K562 (cell line): Measurements from ENCODE around the gene TLX2. TPM values are rescaled to one million over a fixed set of nuclear protein-coding genes. Genes with fewer than 3 reads are reported as not detected.
A peak's percentile ranks its signal among the peaks of the same experiment; 100 is the strongest.

ENCODE experiments used
- ATF6 ChIP-seq: sonication (generic); formaldehyde crosslinking; IDR thresholded peaks from 2 replicates; pipeline ENCODE4 v1.4.0; 2020; ENCODE audit warnings: mild to moderate bottlenecking, missing genetic modification reagents
- CBFA2T2 ChIP-seq: fragments of 450-650 bp; conservative IDR thresholded peaks from 2 replicates; pipeline ENCODE4 v1.6.1; 2017; ENCODE audit warnings: mild to moderate bottlenecking
- CBX1 ChIP-seq: sonication (generic); IDR thresholded peaks from 2 replicates; pipeline ENCODE4 v1.6.1; 2016; ENCODE audit warnings: antibody characterized with exemption, low read depth, mild to moderate bottlenecking
- CREB3 ChIP-seq: fragments of 450-650 bp; conservative IDR thresholded peaks from 2 replicates; pipeline ENCODE4 v1.6.1; 2016; ENCODE audit warnings: missing genetic modification characterization, low read depth, mild to moderate bottlenecking, missing compliant biosample characterization, moderate library complexity
- E2F8 ChIP-seq: fragments of 450-650 bp; IDR thresholded peaks from 2 replicates; pipeline ENCODE4 v1.7.1; 2018; ENCODE audit warnings: mild to moderate bottlenecking, low read depth; ENCODE audit not compliant: partially characterized antibody
- ELK1 ChIP-seq: sonication (generic); formaldehyde crosslinking; IDR thresholded peaks from 2 replicates; pipeline ENCODE4 v1.8.1; 2022; ENCODE audit warnings: missing genetic modification reagents
- ETV1 ChIP-seq: fragments of 450-650 bp; conservative IDR thresholded peaks from 2 replicates; pipeline ENCODE4 v1.6.1; 2016; ENCODE audit warnings: missing genetic modification characterization, control low read depth, low read depth, missing compliant biosample characterization
- HDAC6 ChIP-seq: IDR thresholded peaks from 2 replicates; pipeline ENCODE4 v1.6.1; 2012; ENCODE audit warnings: low read depth, mild to moderate bottlenecking, control low read depth, inconsistent platforms, low read length, moderate library complexity
- HMG20B ChIP-seq: fragments of 250-450 bp; sonication (Bioruptor Pico); IDR thresholded peaks from 2 replicates; pipeline ENCODE4 v1.5.0; 2021; ENCODE audit warnings: mild to moderate bottlenecking
- MYBL2 ChIP-seq, 2 experiments: fragments of 450-650 bp in 1 of 2; sonication (generic) in 1 of 2; formaldehyde crosslinking in 1 of 2; IDR thresholded peaks; 2 replicates each; pipeline versions ENCODE4 v1.6.1 to v1.8.1; 2017 to 2022; ENCODE audit warnings: borderline replicate concordance in 1 of 2, inconsistent platforms in 1 of 2, low read depth in 1 of 2, mild to moderate bottlenecking in 1 of 2, missing genetic modification reagents in 1 of 2, moderate library complexity in 1 of 2
- PHF8 ChIP-seq: fragments of 200-600 bp; sonication (generic); IDR thresholded peaks from 2 replicates; pipeline ENCODE4 v1.6.1; 2012; ENCODE audit warnings: mixed run types, mild to moderate bottlenecking, inconsistent platforms, low read length, moderate library complexity, borderline replicate concordance
- POLR2AphosphoS5 ChIP-seq: IDR thresholded peaks from 2 replicates; pipeline ENCODE4 v1.6.1; 2011; ENCODE audit warnings: mild to moderate bottlenecking, low read depth, low read length, moderate library complexity; ENCODE audit not compliant: control insufficient read depth, insufficient read depth
- PREB ChIP-seq: sonication (generic); formaldehyde crosslinking; IDR thresholded peaks from 2 replicates; pipeline ENCODE4 v1.8.1; 2023; ENCODE audit warnings: mild to moderate bottlenecking, missing genetic modification reagents
- SAFB ChIP-seq: fragments of 200-400 bp; formaldehyde crosslinking; IDR thresholded peaks from 2 replicates; pipeline ENCODE4 v1.6.1; 2017; ENCODE audit warnings: low read depth, low read length, borderline replicate concordance
- ZNF175 ChIP-seq: fragments of 200-800 bp; sonication (Bioruptor generic); IDR thresholded peaks from 2 replicates; pipeline ENCODE4 v1.6.1; 2016; ENCODE audit warnings: low read depth, mild to moderate bottlenecking, missing genetic modification characterization, missing compliant biosample characterization
- ZNF316 ChIP-seq: fragments of 450-650 bp; IDR thresholded peaks from 2 replicates; pipeline ENCODE4 v1.6.1; 2016
- ZNF583 ChIP-seq: fragments of 250-450 bp; sonication (Bioruptor Pico); IDR thresholded peaks from 2 replicates; pipeline ENCODE4 v1.4.0; 2020
- ZNF584 ChIP-seq: fragments of 200-800 bp; sonication (Bioruptor generic); IDR thresholded peaks from 2 replicates; pipeline ENCODE4 v1.6.1; 2016; ENCODE audit warnings: low read depth, mild to moderate bottlenecking, missing genetic modification characterization, missing compliant biosample characterization
- polyA plus RNA-seq, 8 experiments: library from polyadenylated mRNA; depleted of rRNA in 4 of 8; stranded (reverse) in 5 of 8; unstranded in 3 of 8; fragments of >200 nt; fragmentation: Nextera tagmentation in 2 of 8; fragmentation: Illumina TruSeq in 1 of 8; extraction: Ambion mirVana in 2 of 8; extraction: Trizol in 1 of 8; gene quantifications; 2 replicates each; pipeline versions ENCODE4 v1.2.1 to v1.2.3, GENCODE V29; 2011 to 2014; ENCODE audit warnings: inconsistent platforms in 1 of 8, missing spikeins in 1 of 8
- total RNA-seq, 7 experiments: library from RNA; depleted of rRNA in 6 of 7; stranded (reverse); fragments of >200 nt in 6 of 7; fragmentation: Illumina TruSeq in 2 of 7; extraction: Trizol in 2 of 7; gene quantifications; 2 replicates each; pipeline versions ENCODE4 v1.2.1 to v1.2.3, GENCODE V29; 2011 to 2021; ENCODE audit warnings: low replicate concordance in 1 of 7

TLX2 gene
- total and polyA plus RNA-seq, 9 of the 15 experiments (the other 6 are each of a cell fraction or from before 2014, with no cell fraction given), result not detected

GRCh38 chr2:74472086-74472944 is 41.9 kb upstream of the TLX2 start, which contains the start of gene MRPL53 (continued):
- no peak for TF ChIP-seq SAFB
- TF ChIP-seq CBX1, result peak; percentile 85
- TF ChIP-seq ZNF316, result peak; percentile 70
- TF ChIP-seq HDAC6, result peak; percentile 82; the same call in 1 of the 2 replicates
- TF ChIP-seq ZNF584 (CRISPR knock-in tag), result no peak
- no peak for TF ChIP-seq ELK1
- TF ChIP-seq CREB3 (tag), result peak; percentile 66; the same call in 1 of the 2 replicates
- no peak for TF ChIP-seq ZNF175
- TF ChIP-seq E2F8, result peak; percentile 94
- TF ChIP-seq POLR2AphosphoS5, result peak; percentile 93
- peak; percentile 86 for TF ChIP-seq PHF8
- TF ChIP-seq PREB, result no peak
- peak; percentile 97 for TF ChIP-seq ETV1 (tag)
- TF ChIP-seq HMG20B (CRISPR knock-in tag), result no peak
- no peak for TF ChIP-seq CBFA2T2
- TF ChIP-seq ZNF583 (CRISPR knock-in tag), result 0 out of 2 replicates have a peak, but pooled peaks have one; percentile 61
- TF ChIP-seq MYBL2 (IDR thresholded peaks at IDR 0.05; ENCODE audit: low read depth), result no peak
- no peak for TF ChIP-seq MYBL2 (CRISPR knock-in tag; IDR thresholded peaks at IDR 0.05; ENCODE audit: borderline replicate concordance)
- TF ChIP-seq ATF6, result no peak
